Activated CD8-positive, alpha-beta memory T cell treated with anti-CD3 and anti-CD28 coated beads, Interleukin-2, amount 50 U/mL, for 48 hours (primary cell): Measurements from ENCODE around the gene CTBP2.
A peak's percentile ranks its signal among the peaks of the same experiment; 100 is the strongest.

ENCODE experiments used
- DNase-seq: peaks from one replicate; pipeline ENCODE4 v3.0.0-alpha.2; 2020

CTBP2 gene

DNA sequence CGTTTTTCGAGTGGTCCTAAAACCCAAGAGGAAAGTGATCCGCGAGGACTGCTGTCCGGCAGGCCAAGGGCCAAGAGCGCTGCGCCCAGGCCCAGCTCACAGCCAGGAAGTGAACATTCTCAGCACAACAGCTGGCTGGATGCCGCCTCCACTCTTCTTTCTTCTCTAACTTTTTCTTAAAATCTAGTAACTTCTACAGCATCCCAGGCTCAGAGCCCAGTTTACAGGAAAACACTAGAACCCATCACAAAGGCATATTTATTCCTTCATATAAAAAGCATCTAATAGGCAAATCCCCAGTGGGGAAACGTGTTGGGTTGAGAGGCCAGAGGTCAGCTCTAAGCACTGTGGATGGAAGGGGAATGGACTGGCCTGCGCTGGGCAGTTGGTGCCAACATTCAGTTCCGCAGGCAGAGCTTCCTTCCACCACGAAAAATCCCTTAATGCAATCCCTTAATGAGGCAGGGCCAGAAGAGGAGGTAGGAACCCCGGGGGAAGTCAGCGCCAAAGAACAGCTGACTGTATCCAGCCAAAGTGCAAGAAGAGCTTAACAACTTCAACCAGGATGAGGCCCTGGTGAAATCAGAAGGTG, 143.7 kb downstream of the CTBP2 start:
- no peak for DNase-seq

- DNase-seq: no peak
These were observed 144.2 kb downstream of the CTBP2 start for GRCh38 chr10:125016123-125016522.

- DNase-seq: no peak
These were observed 144.9 kb downstream of the CTBP2 start for GRCh38 chr10:125015356-125015944.

GRCh38 chr10:125014836-125015355, 145.5 kb downstream of the CTBP2 start:
- DNase-seq: no peak

DNA sequence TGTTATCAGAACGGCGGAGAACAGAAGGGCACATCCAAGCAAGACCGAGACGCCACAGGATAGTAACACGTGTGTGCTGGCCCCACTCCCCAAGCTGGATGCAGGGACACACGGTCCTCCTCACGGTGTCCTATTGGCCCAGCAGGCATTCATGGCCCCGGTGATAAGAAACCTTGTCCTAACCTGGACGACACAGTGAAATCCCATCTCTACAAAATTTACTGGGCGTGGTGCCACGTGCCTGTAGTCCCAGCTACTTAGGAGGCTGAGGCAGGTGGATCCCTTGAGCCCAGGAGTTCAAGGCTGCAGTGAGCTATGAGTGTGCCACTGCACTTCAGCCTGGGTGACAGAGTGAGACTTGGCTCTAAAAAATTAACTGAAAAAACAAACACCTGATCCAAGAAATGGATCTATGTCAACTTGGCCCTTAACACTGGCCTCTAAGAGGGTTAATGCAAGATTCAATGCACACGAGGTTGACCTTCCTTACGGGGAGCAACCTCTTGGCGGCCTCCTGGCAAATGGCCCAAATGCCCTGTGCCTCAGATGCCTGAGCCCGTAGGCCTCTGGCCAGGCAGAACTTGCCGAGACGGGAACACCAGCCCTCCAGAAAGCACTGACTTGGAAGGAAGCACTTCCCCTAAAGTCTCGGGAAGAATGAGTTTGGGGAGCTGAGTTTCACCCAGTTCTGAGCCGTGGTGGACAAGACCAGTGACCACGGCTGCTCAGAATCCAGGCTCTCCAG, 146.1 kb downstream of the CTBP2 start:
- DNase-seq: no peak

DNA sequence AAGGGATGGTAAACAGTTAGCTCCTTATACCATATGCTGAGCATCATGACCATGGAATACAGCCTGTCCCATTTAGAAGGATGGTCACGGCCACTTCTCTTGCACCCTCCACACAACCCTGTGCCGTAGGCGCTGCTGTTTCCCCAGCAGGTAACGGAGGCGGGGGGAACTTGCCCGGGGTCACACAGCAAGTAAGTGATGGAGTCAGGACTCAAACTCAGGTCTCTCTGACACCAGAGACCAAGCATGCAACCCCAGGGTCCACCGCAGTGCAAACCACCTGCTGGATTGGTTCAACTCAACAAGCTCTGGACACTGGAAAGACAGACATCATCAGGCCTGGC, 146.9 kb downstream of the CTBP2 start:
- no peak for DNase-seq

DNA sequence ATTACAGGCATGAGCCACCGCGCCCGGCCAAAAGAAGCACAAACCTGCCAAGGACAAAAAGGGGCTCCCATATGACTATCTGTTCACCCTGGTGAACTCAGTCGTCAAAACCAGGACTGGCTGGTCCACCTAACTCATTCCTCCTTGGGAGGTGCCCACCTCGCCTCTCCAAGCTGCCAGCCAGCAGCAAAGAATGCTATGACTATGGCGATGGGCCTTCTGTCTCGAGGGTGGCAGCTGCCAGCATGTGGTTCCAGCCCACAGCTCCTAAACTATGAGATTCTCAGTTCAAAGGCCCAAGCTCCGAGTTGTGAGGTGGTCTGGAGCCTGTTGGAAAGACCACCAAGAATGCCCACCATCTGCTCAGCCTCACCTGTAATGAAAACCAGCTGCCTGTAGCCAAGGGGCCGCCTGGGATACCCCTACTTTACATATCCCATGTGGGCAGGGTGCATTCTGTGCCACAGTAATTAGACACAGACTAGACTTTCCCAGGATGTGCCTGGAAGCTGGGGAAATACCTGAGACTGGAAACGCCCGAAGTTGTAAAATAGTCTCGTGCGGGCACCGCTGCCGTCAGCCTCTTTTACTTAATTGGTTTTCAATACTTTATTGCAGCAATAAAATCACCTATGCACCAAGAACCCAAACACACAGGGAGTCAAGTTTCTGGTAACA, 147.4 kb downstream of the CTBP2 start:
- no peak for DNase-seq

- no peak for DNase-seq
These were observed 148.2 kb downstream of the CTBP2 start for GRCh38 chr10:125011926-125012705.

- DNase-seq: no peak
These were observed 149.0 kb downstream of the CTBP2 start for GRCh38 chr10:125011171-125011925.

GRCh38 chr10:125010362-125010761, 150.0 kb downstream of the CTBP2 start:
- DNase-seq: no peak

GRCh38 chr10:125009661-125010161, 150.7 kb downstream of the CTBP2 start:
- no peak for DNase-seq

DNA sequence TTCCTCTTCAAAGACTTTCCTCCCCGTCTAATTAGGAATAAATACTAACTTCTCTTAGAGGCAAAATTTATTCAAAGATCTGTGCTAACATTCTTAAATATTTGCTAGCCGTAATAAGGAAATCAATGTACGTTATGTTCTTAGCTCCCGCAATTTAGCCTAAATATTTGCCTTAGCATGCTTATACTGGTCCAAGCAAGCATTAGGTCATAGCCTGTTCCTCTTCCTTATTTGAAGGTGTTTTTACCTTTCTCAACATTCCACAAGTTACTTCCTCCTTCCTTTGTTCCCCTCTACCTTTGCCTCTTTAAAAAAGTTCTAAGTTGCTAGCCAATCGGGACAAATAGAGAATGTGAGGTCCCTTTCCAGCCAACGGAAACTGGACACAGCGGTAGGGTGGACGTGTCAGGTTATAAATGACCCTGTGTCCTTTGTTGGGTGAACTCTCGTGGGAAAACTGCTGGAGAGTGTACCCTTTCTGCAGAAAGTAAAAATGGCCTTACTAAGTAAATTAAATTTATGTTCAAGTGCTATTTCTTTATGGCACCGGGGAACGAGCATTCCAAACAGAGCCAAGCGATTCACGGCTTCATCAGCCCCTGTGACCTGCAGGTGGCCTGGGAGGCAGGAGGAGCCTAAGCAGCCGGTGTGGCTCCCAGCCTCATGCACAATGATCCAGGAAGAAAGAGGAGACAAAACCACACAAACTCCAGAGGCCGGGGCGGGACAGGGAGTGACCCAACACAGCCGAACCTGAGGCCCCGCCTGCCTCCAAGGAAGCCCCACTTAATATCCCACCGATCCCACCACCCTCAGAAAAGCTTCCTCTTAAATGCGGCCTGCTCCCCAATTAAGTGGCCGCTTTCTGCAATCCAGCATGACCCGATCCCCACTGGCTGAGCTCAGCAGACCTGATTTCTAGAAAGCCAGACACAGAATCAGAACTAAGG, 151.4 kb downstream of the CTBP2 start:
- DNase-seq: no peak

DNA sequence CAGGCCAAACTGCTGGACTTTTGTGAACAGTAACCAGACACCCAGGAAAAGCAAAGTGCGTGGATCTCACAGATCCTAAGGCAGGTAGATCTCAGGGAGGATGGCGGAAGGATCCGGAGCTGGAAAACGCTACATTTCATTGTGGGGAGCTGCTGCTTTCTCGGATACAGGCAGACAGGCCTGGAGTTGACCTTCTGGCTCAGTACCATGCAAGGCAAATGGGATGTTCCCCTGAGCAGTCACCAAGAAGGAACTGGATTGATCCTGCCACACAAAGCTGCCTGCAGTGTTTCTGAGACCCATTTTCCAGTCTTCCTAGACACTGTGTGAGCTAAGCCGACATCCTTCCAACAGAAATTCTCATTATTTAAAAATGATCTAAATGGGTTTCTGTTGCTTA, 152.9 kb downstream of the CTBP2 start:
- no peak for DNase-seq

DNA sequence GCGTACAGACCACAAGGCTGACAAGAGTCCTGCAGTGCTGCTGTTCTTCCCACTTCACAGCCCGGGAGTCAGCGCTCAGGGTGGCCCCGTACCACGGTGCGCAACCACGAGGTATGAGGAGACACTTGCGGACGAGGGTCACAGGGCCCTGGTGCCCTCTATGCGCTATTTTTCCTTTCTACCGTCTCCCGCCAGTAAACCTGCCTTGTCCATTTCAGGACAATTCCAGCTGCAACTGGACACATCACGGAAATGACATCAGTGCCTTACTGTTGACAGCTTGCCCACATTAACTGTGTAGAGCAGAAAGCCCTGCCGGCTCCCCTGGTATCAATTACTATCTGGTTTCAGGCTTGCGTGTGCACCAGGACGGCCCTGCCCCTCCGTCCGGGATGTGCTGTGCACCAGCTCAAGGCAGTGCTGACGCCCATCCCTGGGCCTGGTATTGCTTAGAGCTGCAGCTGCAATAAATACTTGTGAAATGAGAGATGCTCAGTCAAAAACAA, 153.4 kb downstream of the CTBP2 start:
- DNase-seq: no peak

DNA sequence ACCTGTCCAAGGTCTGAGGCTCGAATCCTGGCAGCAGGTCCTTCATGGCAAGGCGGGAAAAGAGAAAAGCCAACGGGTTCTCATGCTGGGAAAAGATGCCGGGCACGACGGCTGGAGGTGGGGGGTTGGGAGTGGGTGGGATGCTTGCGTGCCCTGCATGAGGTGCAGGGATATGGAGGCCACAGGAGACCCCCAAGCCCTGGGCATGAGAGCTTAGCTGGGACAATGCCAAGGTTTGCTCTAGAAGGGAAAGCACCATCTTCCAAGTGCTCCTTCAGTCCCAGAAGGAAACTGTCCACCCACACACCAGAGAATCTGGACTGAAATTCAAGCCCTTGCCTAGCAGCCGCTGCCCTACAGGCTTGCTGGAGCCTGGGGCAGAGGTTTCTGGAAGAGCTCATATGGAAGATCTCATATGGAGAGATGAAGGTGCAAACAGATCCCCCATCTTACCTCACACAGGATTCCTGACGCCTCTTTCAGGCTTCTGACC, 154.1 kb downstream of the CTBP2 start:
- no peak for DNase-seq

- no peak for DNase-seq
These were observed 154.8 kb downstream of the CTBP2 start for GRCh38 chr10:125005312-125006187.

GRCh38 chr10:125004571-125005311, 155.6 kb downstream of the CTBP2 start:
- DNase-seq: no peak

- peak; percentile 44 for DNase-seq
These were observed 156.4 kb downstream of the CTBP2 start for GRCh38 chr10:125003901-125004467.
